HG02798 (cell line): Measurements from ENCODE around the gene TRPM3.

Experiments used
- ATAC-seq: cut with Tn5 transposase; IDR thresholded peaks from one replicate; pipeline ENCODE4 v1.9.1; 2021; ENCODE audit warnings: mild to moderate bottlenecking; ENCODE audit not compliant: unreplicated experiment, poor library complexity

Gene TRPM3

DNA sequence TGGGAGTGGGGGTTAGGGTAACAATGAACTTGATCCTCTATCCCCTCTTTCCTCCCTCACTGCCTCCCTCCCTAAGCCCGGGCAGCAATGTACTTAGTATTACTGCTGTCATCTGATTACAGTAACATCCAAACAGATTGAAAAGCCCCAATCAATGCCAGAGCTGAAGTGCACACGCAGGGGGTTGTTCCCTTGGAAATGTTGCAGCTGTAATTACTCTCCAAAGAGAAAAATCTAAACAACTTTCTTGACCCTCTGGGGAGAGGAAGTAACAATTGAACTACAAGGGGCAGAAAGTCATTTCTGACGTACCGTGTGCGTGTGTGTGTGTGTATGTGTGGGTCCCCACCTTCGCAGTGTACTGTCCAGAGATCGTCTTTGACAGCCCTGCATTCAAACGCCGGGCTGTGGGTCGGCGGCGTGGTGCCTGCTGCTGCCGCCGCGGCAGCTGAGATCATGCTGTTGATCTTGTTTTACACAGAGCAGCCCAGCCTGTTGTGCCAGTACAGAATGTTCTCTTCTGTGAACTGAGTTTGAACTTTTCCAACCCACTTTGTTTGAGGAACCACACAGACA, 640.9 kb downstream of the TRPM3 start:
- no peak for ATAC-seq

DNA sequence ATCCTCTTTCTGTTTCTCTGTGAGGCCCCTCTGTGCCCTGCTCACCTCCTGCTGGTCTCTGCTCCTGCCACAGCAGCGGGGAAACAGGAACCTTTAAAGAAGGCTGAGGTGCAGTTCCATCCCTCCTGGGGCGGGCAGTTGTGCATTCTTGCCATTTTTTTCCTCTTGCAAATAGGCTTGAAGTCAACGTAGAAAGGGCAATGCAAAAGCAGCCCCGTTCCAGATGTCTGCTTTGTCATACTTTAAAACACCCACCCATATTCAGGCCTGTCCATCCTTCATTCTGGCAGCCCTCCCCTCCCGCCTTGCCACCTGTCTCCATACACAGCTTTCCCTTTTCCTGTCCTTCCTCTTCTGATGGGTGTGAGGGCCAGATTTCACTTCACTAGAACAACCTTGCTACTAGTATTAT, 641.5 kb downstream of the TRPM3 start:
- ATAC-seq: no peak
